HG02678 (cell line): ENCODE results near the gene FRA10AC1.
"Not testable (repeated sequence)": the region's sequence is repeated elsewhere in the genome, so short reads cannot be mapped to it uniquely, and the experiment has no call there.

Experiments
- ATAC-seq: cut with Tn5 transposase; IDR thresholded peaks from one replicate; pipeline ENCODE4 v1.9.1; 2021; ENCODE audit warnings: mild to moderate bottlenecking, moderate library complexity; ENCODE audit not compliant: unreplicated experiment

The FRA10AC1 gene

GRCh38 chr10:93703841-93704240, 1.4 kb upstream of the FRA10AC1 start:
- ATAC-seq, result no peak

GRCh38 chr10:93703066-93703465, 674 bp upstream of the FRA10AC1 start:
- ATAC-seq, result no peak

DNA sequence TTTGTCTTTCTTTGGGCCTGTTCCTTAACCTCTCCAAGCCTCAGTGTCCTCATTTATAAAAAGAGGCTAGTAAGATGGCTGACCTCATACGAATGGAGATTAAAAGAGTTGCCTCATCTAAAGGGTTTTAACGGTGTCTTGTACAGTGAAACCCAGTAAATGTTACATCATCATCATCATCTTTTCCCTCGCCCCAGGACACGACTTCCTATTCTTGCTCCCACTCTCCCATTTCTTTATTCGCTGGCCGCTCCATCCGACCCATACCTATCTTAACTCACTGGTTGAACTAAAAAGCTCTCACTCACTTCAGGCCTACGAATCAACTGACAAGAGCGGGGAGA, 554 bp downstream of the FRA10AC1 start:
- ATAC-seq, result peak; percentile 10

GRCh38 chr10:93697207-93697606, 5.2 kb downstream of the FRA10AC1 start:
- no peak for ATAC-seq

GRCh38 chr10:93696582-93696981, 5.8 kb downstream of the FRA10AC1 start:
- not testable (repeated sequence) for ATAC-seq

GRCh38 chr10:93695740-93696139, 6.7 kb downstream of the FRA10AC1 start:
- no peak for ATAC-seq

GRCh38 chr10:93687737-93688136, 14.7 kb downstream of the FRA10AC1 start:
- ATAC-seq, result no peak

GRCh38 chr10:93680412-93681047, 21.9 kb downstream of the FRA10AC1 start:
- ATAC-seq, result no peak

- ATAC-seq, result no peak
Observed at GRCh38 chr10:93678805-93679587, 23.4 kb downstream of the FRA10AC1 start.

DNA sequence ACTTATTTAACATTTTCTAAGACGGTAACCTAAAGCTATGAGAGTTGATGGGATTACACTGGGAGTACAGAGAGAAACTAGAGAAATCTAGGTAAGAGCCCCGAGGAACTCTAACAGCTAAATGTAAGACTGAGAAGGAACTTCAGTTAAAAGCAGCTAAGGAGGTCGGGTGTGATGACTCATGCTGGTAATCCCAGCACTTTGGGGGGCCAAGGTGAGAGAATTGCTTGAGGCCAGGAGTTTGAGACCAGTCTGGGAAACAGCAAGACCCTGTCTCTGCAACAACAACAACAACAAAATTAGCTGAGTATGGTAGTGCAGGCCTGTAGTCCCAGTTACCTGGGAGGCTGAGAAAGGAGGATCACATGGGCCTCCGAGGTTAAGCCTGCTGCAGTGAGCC, 24.0 kb downstream of the FRA10AC1 start:
- no peak for ATAC-seq

DNA sequence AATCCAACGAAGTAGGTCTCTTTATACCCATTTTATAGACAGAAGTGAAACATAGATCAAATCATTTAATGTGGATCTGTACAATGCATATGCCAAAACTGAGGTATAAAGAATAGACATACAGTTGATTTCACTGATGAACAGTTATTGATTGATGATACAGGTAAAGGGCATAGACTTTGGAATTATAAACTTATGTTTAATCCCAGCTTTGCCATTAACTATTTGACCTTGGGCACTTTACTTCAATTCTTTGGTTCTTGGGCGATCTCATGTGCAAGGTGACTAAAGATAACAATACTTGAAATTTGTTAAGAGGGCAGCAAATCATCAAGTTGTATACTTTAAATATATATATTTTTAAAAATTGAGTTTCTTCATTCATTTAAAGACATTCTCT, 28.6 kb downstream of the FRA10AC1 start:
- no peak for ATAC-seq

- ATAC-seq, result no peak
Observed at GRCh38 chr10:93672890-93673289, 29.5 kb downstream of the FRA10AC1 start.

GRCh38 chr10:93672022-93672678, 30.2 kb downstream of the FRA10AC1 start:
- ATAC-seq, result no peak

DNA sequence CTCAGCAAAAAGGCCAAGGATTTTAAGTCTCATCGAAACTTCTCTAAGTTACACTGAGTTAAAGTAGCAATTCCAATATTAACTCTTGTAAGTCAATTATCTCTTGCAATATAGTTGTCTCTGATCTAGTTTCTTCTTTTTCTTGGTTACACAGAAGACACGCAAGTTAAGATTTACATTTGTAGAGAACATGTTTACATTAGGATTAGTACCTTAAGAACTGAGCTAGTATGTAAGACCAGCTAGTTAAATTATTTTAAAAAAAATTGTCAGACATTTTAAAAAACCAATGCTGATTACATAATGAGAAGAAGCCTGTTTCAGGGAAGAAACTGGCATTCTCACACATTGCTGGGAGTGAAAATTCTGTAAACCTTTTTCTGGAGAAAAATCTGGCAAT, 31.4 kb downstream of the FRA10AC1 start:
- no peak for ATAC-seq

DNA sequence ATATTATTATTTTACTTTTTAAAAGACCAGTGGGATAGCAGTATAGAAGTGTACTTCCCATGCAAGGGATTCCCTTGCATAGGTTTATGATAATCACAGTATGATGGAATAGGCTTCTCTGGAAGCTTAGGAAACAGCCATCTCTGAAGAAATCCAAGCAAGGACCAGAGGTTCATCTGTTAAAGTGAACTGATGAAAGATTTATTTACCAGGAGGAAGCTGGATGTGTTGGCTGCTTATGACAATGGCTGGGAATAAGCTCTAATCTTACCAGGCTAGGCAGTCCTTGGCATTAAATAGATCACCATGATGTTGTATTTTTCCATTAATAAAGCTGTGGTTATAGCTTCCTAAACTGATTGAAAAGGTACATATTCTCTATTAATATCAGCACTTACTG, 32.0 kb downstream of the FRA10AC1 start:
- no peak for ATAC-seq

DNA sequence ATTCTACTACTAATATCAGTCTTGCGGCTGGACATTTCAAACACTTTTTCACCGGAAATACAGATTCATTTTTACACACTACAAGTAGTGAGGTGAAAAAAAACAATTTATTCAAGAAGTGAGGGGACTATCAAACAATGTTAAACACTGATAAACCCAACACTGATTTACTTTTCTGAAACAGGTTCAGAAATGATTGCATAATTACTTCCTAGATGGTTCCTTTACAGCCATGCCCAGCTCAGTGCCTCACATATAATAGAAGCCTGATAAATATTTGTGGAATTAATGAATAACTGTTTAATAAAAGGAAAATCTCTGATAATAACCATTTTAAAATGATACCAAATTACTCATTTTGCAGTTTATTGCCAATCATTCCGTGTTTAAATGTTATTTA, 34.6 kb downstream of the FRA10AC1 start:
- ATAC-seq, result no peak

DNA sequence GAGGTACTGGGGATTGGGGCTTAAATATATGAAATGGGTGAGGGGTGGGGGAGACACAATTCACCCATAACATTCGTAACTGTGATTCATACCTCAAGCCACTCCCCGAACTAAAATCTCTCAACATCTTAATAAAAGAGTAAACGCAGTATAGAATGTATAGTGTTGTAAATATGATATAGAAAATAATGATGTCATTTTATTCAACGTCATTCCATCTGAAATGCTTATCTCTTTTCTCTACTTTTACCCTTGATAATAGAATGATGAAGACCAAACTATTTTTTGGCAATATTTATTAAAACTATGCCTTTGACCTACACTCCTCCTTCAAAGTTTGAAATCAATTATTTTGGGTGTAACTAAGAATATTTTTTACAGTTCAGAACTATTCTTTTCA, 36.4 kb downstream of the FRA10AC1 start:
- no peak for ATAC-seq

DNA sequence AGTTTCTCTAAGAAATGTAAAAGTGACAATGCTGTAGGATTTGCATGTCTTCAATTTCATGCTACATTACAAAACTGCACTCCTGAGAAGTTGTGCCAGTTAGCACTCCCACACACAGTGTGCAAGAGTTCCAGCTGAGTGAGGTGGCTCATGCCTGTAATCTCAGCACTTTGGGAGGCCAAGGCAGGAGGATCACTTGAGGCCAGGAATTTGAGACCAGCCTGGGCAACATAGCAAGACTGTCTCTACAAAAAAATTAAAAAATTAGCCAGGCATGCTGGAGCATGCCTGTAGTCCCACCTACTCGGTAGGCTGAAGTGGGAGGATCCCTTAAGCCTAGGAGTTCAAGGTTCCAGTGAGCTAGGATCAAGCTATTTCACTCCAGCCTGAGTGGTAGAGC, 44.6 kb downstream of the FRA10AC1 start:
- ATAC-seq, result no peak

- ATAC-seq, result no peak
Observed at GRCh38 chr10:93656155-93656554, 46.2 kb downstream of the FRA10AC1 start.

- ATAC-seq, result no peak
Observed at GRCh38 chr10:93654201-93654600, 48.2 kb downstream of the FRA10AC1 start.

DNA sequence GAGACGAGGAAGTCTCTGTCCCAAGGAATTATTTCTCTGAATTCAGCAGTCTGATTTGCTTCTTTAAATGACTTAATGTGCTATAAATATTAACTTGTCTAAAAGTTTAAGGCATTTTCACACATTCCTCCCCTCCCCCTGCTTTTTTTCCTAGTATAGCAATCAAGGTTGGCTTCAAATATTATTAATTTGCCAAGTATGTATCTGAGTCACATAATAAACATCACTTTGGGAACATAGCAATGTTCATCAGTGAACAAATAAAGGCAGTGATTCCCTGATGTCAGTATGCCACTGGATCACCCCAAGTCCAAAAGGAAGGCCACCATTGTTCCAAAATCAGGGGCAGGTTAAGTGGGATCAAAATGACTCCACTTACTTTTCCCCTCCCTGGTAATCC, 49.5 kb downstream of the FRA10AC1 start:
- ATAC-seq, result no peak

- ATAC-seq, result no peak
Observed at GRCh38 chr10:93639791-93640190, 62.6 kb downstream of the FRA10AC1 start.
